ENCODE data around the gene INAVA. TPM values are rescaled to one million over a fixed set of nuclear protein-coding genes. Genes with fewer than 3 reads are reported as not detected.
"Not testable (repeated sequence)": the region's sequence is repeated elsewhere in the genome, so short reads cannot be mapped to it uniquely, and the experiment has no call there.

INAVA gene
- total RNA-seq, 1 experiment from 2014 or later = 4.9 TPM

DNA sequence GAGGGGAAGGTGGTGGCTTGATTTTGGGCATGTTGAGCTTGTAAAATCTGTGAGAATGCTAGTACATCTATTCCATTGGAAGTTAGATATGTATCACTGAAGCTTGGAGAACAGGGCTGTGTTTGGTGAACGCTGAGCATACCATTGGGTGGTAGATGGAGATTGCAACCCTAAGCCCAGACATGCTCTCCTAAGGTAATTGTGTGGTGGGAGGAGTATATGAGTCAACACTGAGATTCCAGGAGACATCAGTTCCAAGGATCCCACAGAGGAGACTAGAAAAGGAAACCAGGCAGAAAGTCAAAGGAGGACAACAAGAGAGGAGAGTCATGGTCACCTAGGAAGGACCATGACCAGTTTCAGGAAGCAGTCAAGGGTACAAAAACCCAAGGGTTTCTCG is 68.4 kb downstream of the INAVA start:
- peak; percentile 30 for DNase-seq (ENCODE audit: low read depth)

DNA sequence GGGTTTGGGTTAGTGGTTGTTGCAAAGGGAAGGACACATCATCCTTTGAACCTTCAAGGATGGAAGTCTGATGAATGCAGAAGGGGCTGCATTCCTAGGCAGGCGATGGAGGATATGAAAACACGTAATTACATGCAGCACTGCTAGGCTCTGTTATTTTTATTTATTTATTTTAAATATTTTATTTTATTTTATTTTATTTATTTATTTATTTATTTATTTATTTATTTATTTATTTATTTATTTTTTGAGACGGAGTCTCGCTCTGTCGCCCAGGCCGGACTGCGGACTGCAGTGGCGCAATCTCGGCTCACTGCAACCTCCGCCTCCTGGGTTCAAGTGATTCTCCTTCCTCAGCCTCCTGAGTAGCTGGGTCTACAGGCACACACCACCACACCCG is 69.2 kb downstream of the INAVA start:
- DNase-seq (ENCODE audit: low read depth) = not testable (repeated sequence)

Other genes starting within 250 kb of the INAVA start
- gene DDX59, start 225.0 kb upstream of the INAVA start, total RNA-seq (2014; rRNA removed; shearing (Covaris generic)) = 18.1 and 30.1 TPM in 2 replicates
- 16.1 and 24.3 TPM in 2 replicates for gene CAMSAP2, start 156.0 kb upstream of the INAVA start, total RNA-seq (2014; rRNA removed; shearing (Covaris generic))
- gene GPR25, start 21.9 kb upstream of the INAVA start, total RNA-seq (2014; rRNA removed; shearing (Covaris generic)) = not detected in 2 replicates
- gene KIF21B, start 128.8 kb downstream of the INAVA start, total RNA-seq (2014; rRNA removed; shearing (Covaris generic)) = 0.52 and 1.2 TPM in 2 replicates
- not detected in 2 replicates for gene CACNA1S, start 217.5 kb downstream of the INAVA start, total RNA-seq (2014; rRNA removed; shearing (Covaris generic))
- not detected in 2 replicates for gene ASCL5, start 232.3 kb downstream of the INAVA start, total RNA-seq (2014; rRNA removed; shearing (Covaris generic))

All from M059J (cell line).